Naive B cell (primary cell): ENCODE data around the gene RTN4RL1. TPM values are rescaled to one million over a fixed set of nuclear protein-coding genes. Genes with fewer than 3 reads are reported as not detected.

Experiments used
- ATAC-seq, 2 donors: fragments of 150-1000 bp; cut with Tn5 transposase; 2 replicates each; pipeline ENCODE4 v1.10.0; 2021; ENCODE audit warnings: low read depth in 2 of 2, mild to moderate bottlenecking in 2 of 2, moderate library complexity in 2 of 2
- DNase-seq: peaks from one replicate; pipeline ENCODE4 v3.0.0; 2022
- H3K27ac Mint-ChIP-seq, 6 donors: one replicate each; pipeline ENCODE4 v1.8.0; 2020 to 2022; ENCODE audit warnings: mild to moderate bottlenecking in 6 of 6, mixed read lengths in 6 of 6, moderate library complexity in 5 of 6, inconsistent platforms in 2 of 6
- H3K27me3 Mint-ChIP-seq, 3 donors: one replicate each; pipeline ENCODE4 v1.8.0; 2021 to 2022; ENCODE audit warnings: mixed read lengths in 3 of 3, mild to moderate bottlenecking in 1 of 3
- H3K36me3 Mint-ChIP-seq, 2 donors: one replicate each; pipeline ENCODE4 v1.8.0; 2020 to 2022; ENCODE audit warnings: mixed read lengths in 2 of 2, inconsistent platforms in 1 of 2, mild to moderate bottlenecking in 1 of 2
- H3K4me1 Mint-ChIP-seq, 3 donors: one replicate each; pipeline ENCODE4 v1.8.0; 2020 to 2022; ENCODE audit warnings: mixed read lengths in 3 of 3, inconsistent platforms in 1 of 3, mild to moderate bottlenecking in 1 of 3, moderate library complexity in 1 of 3
- H3K4me3 Mint-ChIP-seq, 8 donors: one replicate each; pipeline ENCODE4 v1.8.0; 2020 to 2022; ENCODE audit warnings: mild to moderate bottlenecking in 8 of 8, mixed read lengths in 8 of 8, moderate library complexity in 8 of 8, inconsistent platforms in 2 of 8
- H3K9me3 Mint-ChIP-seq, 7 donors: one replicate each; pipeline ENCODE4 v1.8.0; 2020 to 2022; ENCODE audit warnings: mixed read lengths in 7 of 7, mild to moderate bottlenecking in 5 of 7, inconsistent platforms in 2 of 7, moderate library complexity in 1 of 7
- polyA plus RNA-seq, 6 donors: library from polyadenylated mRNA; unstranded; fragments of 300-500 nt; fragmentation: Illumina TruSeq; gene quantifications; one replicate each; pipeline ENCODE4 v1.2.3, GENCODE V29; 2021; ENCODE audit warnings: low read depth in 6 of 6

The RTN4RL1 gene
- polyA plus RNA-seq, 6 donors from 2014 or later: not detected

DNA sequence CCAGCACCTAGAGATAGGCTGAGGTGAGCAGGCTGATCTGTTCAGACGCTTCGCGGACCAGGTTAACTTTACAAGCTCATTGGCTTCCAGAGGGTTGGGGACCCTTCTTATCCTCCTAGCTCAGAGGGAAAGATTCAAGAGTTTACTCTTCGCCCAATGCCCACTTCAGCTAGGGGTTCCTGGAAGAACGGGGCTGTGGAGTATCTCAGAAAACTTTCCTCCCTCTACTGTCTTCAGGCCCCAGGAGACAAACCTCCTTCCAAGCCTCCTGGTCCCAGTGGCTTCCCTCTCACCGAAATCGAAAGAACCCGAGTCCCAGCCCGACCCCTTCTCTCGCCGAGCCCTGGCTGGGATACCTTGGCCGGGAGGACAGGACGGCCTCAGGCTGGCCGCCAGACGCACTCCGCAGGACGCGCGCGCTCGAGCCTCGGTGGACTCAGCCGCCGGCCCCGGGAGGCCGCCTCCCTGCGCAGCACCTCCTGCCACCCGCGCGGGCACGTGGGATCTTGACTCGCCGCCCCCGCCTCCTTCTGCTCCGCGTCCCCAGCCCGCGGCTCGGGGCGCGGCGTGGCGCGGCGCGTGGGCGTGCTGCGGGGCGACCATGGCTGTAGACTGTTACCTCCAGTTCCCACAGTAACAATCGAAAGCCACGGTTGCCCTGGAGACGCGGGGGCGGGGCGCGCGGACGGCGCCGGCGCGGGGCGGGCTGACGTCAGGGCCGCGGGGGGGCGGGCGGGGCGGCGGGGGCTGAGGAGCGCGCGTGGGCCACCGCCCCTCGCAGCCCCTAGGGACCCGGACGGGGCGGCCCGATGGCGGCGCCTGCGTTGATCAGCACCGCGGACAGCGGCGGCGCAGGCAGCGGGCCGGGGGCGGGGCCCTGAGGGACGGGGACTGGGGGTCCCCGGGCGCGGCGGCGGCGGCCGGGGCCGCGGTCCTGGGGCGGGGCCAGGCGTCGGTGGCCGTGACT is 24.5 kb upstream of the RTN4RL1 start:
- no peaks in the 10 kb centered on the region for H3K36me3 Mint-ChIP-seq
- ATAC-seq (peak; percentile 78 to 79), DNase-seq (peak; percentile 94)
- peak overlapping the region; percentile 68 to 84 (median 82) for H3K4me3 Mint-ChIP-seq
- peak overlapping the region in 5 of 6 donors; percentile 16 to 91 (median 70) for H3K27ac Mint-ChIP-seq
- H3K9me3 Mint-ChIP-seq: peaks cover 0 to 1% (median 0%) of the 10 kb centered on the region in 7 donors
- H3K4me1 Mint-ChIP-seq: peaks cover 28 to 29% (median 28%) of the 10 kb centered on the region in 3 donors
- H3K27me3 Mint-ChIP-seq: peaks cover 5 to 29% (median 27%) of the 10 kb centered on the region in 3 donors

DNA sequence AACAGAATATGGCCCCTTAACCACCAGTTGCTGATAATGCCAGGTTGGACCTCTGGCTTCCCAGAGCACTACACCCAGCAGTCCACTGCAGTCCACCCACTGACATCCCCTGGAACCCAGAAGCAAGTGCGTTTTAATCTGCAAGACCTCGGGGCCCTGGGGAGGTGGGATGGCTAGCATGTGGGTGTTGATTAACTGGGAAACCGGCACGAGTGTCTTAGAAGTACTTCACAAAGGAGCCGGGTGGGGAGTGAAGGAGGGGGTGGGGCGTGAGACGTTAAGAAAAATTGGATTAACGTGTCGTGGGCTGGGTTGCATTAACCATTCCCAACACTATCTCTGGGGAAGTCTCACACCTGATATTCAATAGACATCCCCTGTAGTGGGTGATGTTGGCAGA is 23.7 kb upstream of the RTN4RL1 start:
- Mint-ChIP-seq H3K36me3 (no peaks in the 10 kb centered on the region), H3K4me1 (peaks cover 23 to 28% (median 26%) of the 10 kb centered on the region in 3 donors), H3K9me3 (peaks cover 0 to 1% (median 0%) of the 10 kb centered on the region in 7 donors)

GRCh38 chr17:2047590-2047989 is 22.5 kb upstream of the RTN4RL1 start:
- no peaks in the 10 kb centered on the region for H3K36me3 Mint-ChIP-seq
- peaks cover 0 to 27% (median 27%) of the 10 kb centered on the region in 3 donors for H3K27me3 Mint-ChIP-seq
- H3K4me3 Mint-ChIP-seq: peak overlapping the region in 2 of 8 donors; percentile 30 to 82
- ATAC-seq (no peak), DNase-seq (no peak)
- no peak overlapping the region for H3K27ac Mint-ChIP-seq
- peaks cover 0 to 1% (median 0%) of the 10 kb centered on the region in 7 donors for H3K9me3 Mint-ChIP-seq
- peaks cover 26 to 29% (median 27%) of the 10 kb centered on the region in 3 donors for H3K4me1 Mint-ChIP-seq

More for the DNA sequence above, 23.7 kb upstream of the RTN4RL1 start:
- Mint-ChIP-seq H3K27ac (peak overlapping the region in 5 of 6 donors; percentile 16 to 83 (median 70)), H3K27me3 (peaks cover 5 to 27% (median 27%) of the 10 kb centered on the region in 3 donors), H3K4me3 (peak overlapping the region; percentile 22 to 84 (median 79))
- no peak for ATAC-seq
- no peak for DNase-seq

DNA sequence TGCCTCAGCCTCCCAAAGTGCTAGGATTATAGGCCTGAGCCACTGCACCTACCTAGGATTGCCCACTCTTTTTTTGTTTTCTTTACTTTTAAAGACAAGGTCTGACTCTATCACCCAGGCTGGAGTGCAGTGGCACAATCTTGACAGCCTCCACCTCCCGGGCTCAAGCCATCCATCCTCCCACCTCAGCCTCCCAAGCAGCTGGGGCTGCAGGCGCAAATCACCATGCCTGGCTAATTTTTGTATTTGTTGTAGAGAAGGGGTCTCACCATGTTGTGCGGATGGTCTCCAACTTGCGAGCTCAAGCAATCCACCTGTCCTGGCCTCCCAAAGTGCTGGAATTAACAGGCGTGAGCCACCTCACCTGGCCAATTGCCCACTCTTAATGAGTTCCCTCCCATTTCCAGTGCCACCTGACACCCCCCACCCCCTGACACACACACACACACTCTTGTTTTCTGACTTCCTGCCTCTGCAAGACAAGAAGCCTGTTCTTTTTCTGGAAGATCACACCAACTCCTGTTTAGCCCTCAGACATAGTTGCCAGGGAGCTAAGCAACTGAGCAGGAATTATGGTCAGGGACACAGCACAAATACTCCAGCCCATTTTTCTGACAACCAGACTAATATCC is 19.2 kb upstream of the RTN4RL1 start:
- Mint-ChIP-seq H3K36me3 (no peaks in the 10 kb centered on the region), H3K4me1 (peaks cover 21 to 35% (median 27%) of the 10 kb centered on the region in 3 donors), H3K27me3 (peaks cover 0 to 11% (median 8%) of the 10 kb centered on the region in 3 donors), H3K9me3 (no peaks in the 10 kb centered on the region), H3K27ac (peak overlapping the region in 1 of 6 donors; percentile 61), H3K4me3 (peak overlapping the region in 5 of 8 donors; percentile 44 to 89 (median 60))
- DNase-seq (no peak), ATAC-seq (no peak)

GRCh38 chr17:2043785-2044184 is 18.7 kb upstream of the RTN4RL1 start:
- H3K9me3 Mint-ChIP-seq: no peaks in the 10 kb centered on the region
- H3K27ac Mint-ChIP-seq: peak overlapping the region in 2 of 6 donors; percentile 96 to 98
- H3K4me1 Mint-ChIP-seq: peaks cover 18 to 29% (median 21%) of the 10 kb centered on the region in 3 donors
- peaks cover 0 to under 1% of the 10 kb centered on the region in 2 donors for H3K36me3 Mint-ChIP-seq
- H3K27me3 Mint-ChIP-seq: peaks cover 0 to 11% (median 8%) of the 10 kb centered on the region in 3 donors
- H3K4me3 Mint-ChIP-seq: peak overlapping the region in 5 of 8 donors; percentile 29 to 97 (median 89)
- DNase-seq (no peak), ATAC-seq (no peak)

- H3K9me3 Mint-ChIP-seq: no peaks in the 10 kb centered on the region
- H3K36me3 Mint-ChIP-seq: peaks cover 0 to 5% of the 10 kb centered on the region in 2 donors
- peaks cover 0 to 3% (median 2%) of the 10 kb centered on the region in 3 donors for H3K27me3 Mint-ChIP-seq
- peak overlapping the region; percentile 89 to 97 (median 92) for H3K4me3 Mint-ChIP-seq
- ATAC-seq (no peak), DNase-seq (no peak)
- H3K27ac Mint-ChIP-seq: peak overlapping the region in 5 of 6 donors; percentile 87 to 98 (median 96)
- peaks cover 14 to 23% (median 20%) of the 10 kb centered on the region in 3 donors for H3K4me1 Mint-ChIP-seq
These were observed 17.8 kb upstream of the RTN4RL1 start for GRCh38 chr17:2042933-2043332.

DNA sequence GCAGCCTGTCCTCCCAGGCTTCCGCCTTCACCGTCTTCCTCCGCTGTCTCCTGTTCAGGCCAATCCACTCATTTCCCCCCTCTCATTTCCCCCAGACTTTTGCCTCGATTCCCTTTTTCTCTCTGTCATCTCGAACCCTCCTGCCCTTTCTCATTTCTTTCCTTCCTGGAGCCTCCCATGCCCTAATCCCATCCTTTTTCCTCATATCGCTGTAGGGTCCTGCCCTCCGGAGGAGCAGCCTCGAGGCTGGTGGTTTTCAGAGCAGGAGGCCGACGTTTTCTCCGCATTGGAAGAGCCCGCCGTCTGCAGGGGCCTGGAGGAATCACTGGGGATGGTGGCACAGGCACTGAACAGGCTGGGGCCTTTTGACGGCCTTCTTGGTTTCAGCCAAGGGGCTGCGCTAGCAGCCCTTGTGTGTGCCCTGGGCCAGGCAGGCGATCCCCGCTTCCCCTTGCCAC is 17.3 kb upstream of the RTN4RL1 start:
- H3K4me1 Mint-ChIP-seq: peaks cover 13 to 23% (median 20%) of the 10 kb centered on the region in 3 donors
- no peaks in the 10 kb centered on the region for H3K27me3 Mint-ChIP-seq
- no peak for ATAC-seq
- H3K4me3 Mint-ChIP-seq: peak overlapping the region; percentile 89 to 97 (median 92)
- no peak for DNase-seq
- H3K27ac Mint-ChIP-seq: peak overlapping the region; percentile 92 to 98 (median 96)
- H3K9me3 Mint-ChIP-seq: no peaks in the 10 kb centered on the region
- peaks cover 0 to 5% of the 10 kb centered on the region in 2 donors for H3K36me3 Mint-ChIP-seq

DNA sequence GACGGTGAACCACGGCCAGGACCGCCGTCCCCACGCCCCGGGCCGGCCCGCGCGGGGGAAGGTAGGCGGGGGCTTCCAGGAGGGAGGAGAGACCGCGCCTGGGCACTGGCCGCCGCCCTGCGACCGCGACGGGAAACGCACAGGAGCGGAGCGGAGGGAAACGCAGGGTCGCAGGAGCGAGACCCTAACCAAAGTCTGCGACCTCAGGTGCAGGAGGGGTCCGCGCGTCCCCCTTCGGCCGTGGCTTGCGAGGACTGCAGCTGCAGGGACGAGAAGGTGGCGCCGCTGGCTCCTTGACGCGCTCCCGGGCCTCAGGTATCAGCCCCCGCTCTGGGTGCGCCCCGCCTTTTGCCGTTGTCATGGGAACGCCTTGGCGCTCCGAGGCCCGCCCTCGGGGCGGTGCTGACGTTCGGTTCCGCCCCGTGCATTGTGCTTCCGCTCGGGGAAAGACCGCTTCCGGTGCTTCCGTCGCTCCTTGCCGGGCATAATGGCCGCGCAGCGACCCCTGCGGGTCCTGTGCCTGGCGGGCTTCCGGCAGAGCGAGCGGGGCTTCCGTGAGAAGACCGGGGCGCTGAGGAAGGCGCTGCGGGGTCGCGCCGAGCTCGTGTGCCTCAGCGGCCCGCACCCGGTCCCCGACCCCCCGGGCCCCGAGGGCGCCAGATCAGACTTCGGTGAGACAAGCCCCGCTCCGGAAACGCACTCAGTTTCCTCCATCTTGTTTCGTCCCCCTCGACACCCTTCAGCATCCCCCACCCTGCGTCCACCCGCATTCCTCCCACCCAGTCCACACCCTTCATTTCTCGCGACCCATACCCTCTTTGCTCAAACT is 16.6 kb upstream of the RTN4RL1 start, which contains the start of gene OVCA2:
Gene OVCA2 (plus strand): TSS at position 462 of the 829 bp plus-strand sequence. CDS start 26 bp downstream, at position 488.
- Mint-ChIP-seq H3K27ac (peak within 1 kb of the TSS; percentile 92 to 98 (median 96)), H3K9me3 (no peaks in the 10 kb centered on the region), H3K27me3 (no peaks in the 10 kb centered on the region), H3K4me3 (peak within 1 kb of the TSS; percentile 89 to 97 (median 92)), H3K36me3 (peaks cover 3 to 5% of the 10 kb centered on the region in 2 donors), H3K4me1 (peaks cover 13 to 23% (median 20%) of the 10 kb centered on the region in 3 donors)
- peak; percentile 97 for DNase-seq
- peak; percentile 95 to 96 for ATAC-seq

GRCh38 chr17:2040942-2041560 is 15.9 kb upstream of the RTN4RL1 start:
- H3K9me3 Mint-ChIP-seq: no peaks in the 10 kb centered on the region
- H3K36me3 Mint-ChIP-seq: peaks cover 5 to 7% of the 10 kb centered on the region in 2 donors
- peak overlapping the region in 4 of 6 donors; percentile 54 to 98 (median 78) for H3K27ac Mint-ChIP-seq
- H3K4me3 Mint-ChIP-seq: peak overlapping the region; percentile 47 to 97 (median 91)
- H3K27me3 Mint-ChIP-seq: no peaks in the 10 kb centered on the region
- no peak for DNase-seq
- peaks cover 13 to 23% (median 20%) of the 10 kb centered on the region in 3 donors for H3K4me1 Mint-ChIP-seq
- no peak for ATAC-seq

GRCh38 chr17:2040219-2040827 is 15.2 kb upstream of the RTN4RL1 start:
- H3K27ac Mint-ChIP-seq: peak overlapping the region in 2 of 6 donors; percentile 54 to 67
- H3K36me3 Mint-ChIP-seq: peaks cover 5 to 7% of the 10 kb centered on the region in 2 donors
- H3K4me1 Mint-ChIP-seq: peaks cover 13 to 23% (median 20%) of the 10 kb centered on the region in 3 donors
- no peaks in the 10 kb centered on the region for H3K27me3 Mint-ChIP-seq
- ATAC-seq (no peak), DNase-seq (no peak)
- no peaks in the 10 kb centered on the region for H3K9me3 Mint-ChIP-seq
- peak overlapping the region in 7 of 8 donors; percentile 42 to 97 (median 73) for H3K4me3 Mint-ChIP-seq

DNA sequence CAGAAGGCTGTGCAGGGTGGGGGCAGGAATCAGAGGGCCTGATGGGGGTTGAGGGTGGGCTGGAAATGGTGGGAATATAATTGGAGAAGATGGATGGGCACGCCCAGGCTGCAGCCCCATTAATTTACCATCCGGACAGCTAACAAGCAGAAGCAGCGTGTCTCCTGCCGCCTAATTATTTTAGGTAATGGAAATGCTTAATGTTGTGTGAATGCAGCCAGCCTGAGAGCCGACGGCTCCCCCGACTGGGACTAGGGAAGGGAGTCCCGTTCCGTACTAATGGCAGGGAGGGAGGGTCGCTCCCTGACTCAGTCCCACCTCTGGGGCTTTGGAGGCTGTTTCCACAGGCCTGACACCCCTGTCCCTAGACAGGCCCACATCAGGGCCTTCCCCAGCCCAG is 12.0 kb upstream of the RTN4RL1 start:
- ATAC-seq (no peak), DNase-seq (no peak)
- Mint-ChIP-seq H3K4me3 (no peak overlapping the region), H3K4me1 (peaks cover 2 to 18% (median 13%) of the 10 kb centered on the region in 3 donors), H3K27me3 (no peaks in the 10 kb centered on the region), H3K9me3 (no peaks in the 10 kb centered on the region), H3K27ac (no peak overlapping the region), H3K36me3 (peaks cover 5 to 7% of the 10 kb centered on the region in 2 donors)
